OCI-LY7 (cell line): Measurements from ENCODE around the gene CSTB.

ENCODE experiments used
- CTCF ChIP-seq: fragments of 200-600 bp; sonication (generic); conservative IDR thresholded peaks from 2 replicates; pipeline ENCODE4 v1.5.1; 2014; ENCODE audit warnings: mild to moderate bottlenecking, antibody characterized with exemption, low read length, moderate library complexity, mixed read lengths
- EZH2phosphoT487 ChIP-seq: fragments of 200-600 bp; sonication (generic); IDR thresholded peaks from 2 replicates; pipeline ENCODE4 v1.6.1; 2018; ENCODE audit warnings: low read depth, borderline replicate concordance, mild to moderate bottlenecking, mixed run types, antibody characterized with exemption, low read length, moderate library complexity, mixed read lengths

DNA sequence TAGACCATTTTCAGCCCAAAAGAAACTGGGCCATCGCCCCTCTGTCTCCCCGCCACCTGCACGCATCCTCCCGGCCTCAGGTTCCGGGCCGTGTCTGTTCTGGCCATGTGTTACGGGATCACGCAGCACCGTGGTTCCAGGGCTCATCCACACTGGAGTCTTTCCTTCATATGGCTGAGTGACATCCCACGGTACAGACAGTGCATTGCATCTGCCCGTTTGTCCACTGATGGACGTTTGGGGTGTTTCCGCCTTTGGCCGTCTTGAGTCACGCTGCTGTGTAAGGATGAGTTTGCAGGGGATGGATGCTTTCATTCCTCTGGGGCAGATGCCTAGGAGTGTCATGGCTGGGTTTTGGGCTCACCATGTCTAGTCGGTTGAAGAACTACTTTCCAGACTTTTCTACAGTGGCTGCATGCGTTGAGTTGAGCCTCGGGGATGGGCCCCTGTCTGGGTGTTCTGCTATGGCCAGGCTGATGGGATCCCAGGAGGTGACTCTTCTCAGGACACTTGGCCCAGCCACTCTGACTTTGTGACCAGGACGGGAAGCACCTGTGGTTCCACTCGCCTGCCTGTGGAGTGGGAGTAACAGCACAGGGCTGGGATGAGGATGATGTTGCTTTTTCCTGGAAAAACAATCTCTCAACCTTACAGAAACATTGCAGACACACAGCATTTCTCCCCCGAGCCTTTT lies 30.1 kb upstream of the CSTB start:
- no peak for TF ChIP-seq CTCF
- no peak for TF ChIP-seq EZH2phosphoT487
